WTC11 (cell line): Measurements from ENCODE around the gene NGDN. TPM values are rescaled to one million over a fixed set of nuclear protein-coding genes. Genes with fewer than 3 reads are reported as not detected.

Experiments used
- ATAC-seq: fragments of 200-7000 bp; cut with Tn5 transposase; 2 replicates; pipeline ENCODE4 v1.10.0; 2021; ENCODE audit warnings: mild to moderate bottlenecking, moderate library complexity
- CTCF ChIA-PET: fragments of 300-600 bp; sonication (Branson Sonifier 250); formaldehyde crosslinking; loops from one replicate; lab custom pipeline; 2021; ENCODE audit warnings: antibody characterized with exemption; lab: Charles Lee
- POLR2A ChIA-PET: fragments of 350-600 bp; sonication (Branson Sonifier 250); formaldehyde crosslinking; loops from one replicate; lab custom pipeline; 2021; ENCODE audit warnings: antibody characterized with exemption; lab: Charles Lee
- DNase-seq: peaks from one replicate; pipeline ENCODE4 v3.0.0; 2021; ENCODE audit warnings: low spot score
- H3K27ac Mint-ChIP-seq: 2 replicates; pipeline ENCODE4 v1.8.0; 2021; ENCODE audit warnings: mixed read lengths
- H3K27me3 Mint-ChIP-seq: 2 replicates; pipeline ENCODE4 v1.8.0; 2021; ENCODE audit warnings: low read depth, mild to moderate bottlenecking, moderate library complexity, mixed read lengths
- H3K36me3 Mint-ChIP-seq: 2 replicates; pipeline ENCODE4 v1.8.0; 2021; ENCODE audit warnings: mixed read lengths
- H3K4me1 Mint-ChIP-seq: 2 replicates; pipeline ENCODE4 v1.8.0; 2022; ENCODE audit warnings: mixed read lengths
- H3K4me3 Mint-ChIP-seq: 2 replicates; pipeline ENCODE4 v1.8.0; 2021; ENCODE audit warnings: mild to moderate bottlenecking, moderate library complexity, mixed read lengths
- H3K9me3 Mint-ChIP-seq: 2 replicates; pipeline ENCODE4 v1.8.0; 2021; ENCODE audit warnings: mixed read lengths
- AFF4 ChIP-seq: sonication (generic); formaldehyde crosslinking; IDR thresholded peaks from 2 replicates; pipeline ENCODE4 v1.8.1; 2023; ENCODE audit warnings: mild to moderate bottlenecking, missing genetic modification reagents, borderline replicate concordance
- ATF6 ChIP-seq: sonication (generic); formaldehyde crosslinking; IDR thresholded peaks from 2 replicates; pipeline ENCODE4 v1.8.1; 2023; ENCODE audit warnings: mild to moderate bottlenecking, missing genetic modification reagents
- CDX4 ChIP-seq: fragments of 250-450 bp; sonication (Bioruptor Pico); IDR thresholded peaks from 2 replicates; pipeline ENCODE4 v1.9.0; 2021; ENCODE audit warnings: moderate library complexity, mild to moderate bottlenecking, inconsistent platforms, borderline replicate concordance
- CREM ChIP-seq: sonication (generic); formaldehyde crosslinking; IDR thresholded peaks from 2 replicates; pipeline ENCODE4 v1.8.1; 2022; ENCODE audit warnings: mild to moderate bottlenecking, missing genetic modification reagents, moderate library complexity
- CTCF ChIP-seq: fragments of 200-600 bp; IDR thresholded peaks from 2 replicates; pipeline ENCODE4 v1.8.0; 2022; ENCODE audit warnings: antibody characterized with exemption
- E2F5 ChIP-seq: sonication (generic); formaldehyde crosslinking; IDR thresholded peaks from 2 replicates; pipeline ENCODE4 v1.8.1; 2022; ENCODE audit warnings: mild to moderate bottlenecking, moderate library complexity, missing genetic modification reagents
- FOXK1 ChIP-seq: sonication (generic); formaldehyde crosslinking; IDR thresholded peaks from 2 replicates; pipeline ENCODE4 v1.8.0; 2022; ENCODE audit warnings: mild to moderate bottlenecking, moderate library complexity, missing genetic modification reagents
- JAZF1 ChIP-seq: fragments of 250-450 bp; sonication (Bioruptor Pico); IDR thresholded peaks from 2 replicates; pipeline ENCODE4 v1.9.0; 2021; ENCODE audit warnings: moderate library complexity, mild to moderate bottlenecking, inconsistent platforms
- MLX ChIP-seq: sonication (generic); formaldehyde crosslinking; IDR thresholded peaks from 2 replicates; pipeline ENCODE4 v1.8.1; 2023; ENCODE audit warnings: mild to moderate bottlenecking, missing genetic modification reagents, moderate library complexity
- NFE2L1 ChIP-seq: sonication (generic); formaldehyde crosslinking; IDR thresholded peaks from 2 replicates; pipeline ENCODE4 v1.8.1; 2023; ENCODE audit warnings: missing genetic modification reagents
- RELA ChIP-seq: sonication (generic); formaldehyde crosslinking; IDR thresholded peaks from 2 replicates; pipeline ENCODE4 v1.8.1; 2022; ENCODE audit warnings: missing genetic modification reagents, mild to moderate bottlenecking, borderline replicate concordance
- SMAD3 ChIP-seq: sonication (generic); formaldehyde crosslinking; IDR thresholded peaks from 2 replicates; pipeline ENCODE4 v1.8.0; 2022; ENCODE audit warnings: missing genetic modification reagents, mild to moderate bottlenecking, borderline replicate concordance
- TEAD1 ChIP-seq: sonication (generic); formaldehyde crosslinking; IDR thresholded peaks from 2 replicates; pipeline ENCODE4 v1.8.0; 2022; ENCODE audit warnings: mild to moderate bottlenecking, missing genetic modification reagents
- USF1 ChIP-seq: sonication (generic); formaldehyde crosslinking; IDR thresholded peaks from 2 replicates; pipeline ENCODE4 v1.8.0; 2022; ENCODE audit warnings: mild to moderate bottlenecking, missing genetic modification reagents
- ZNF263 ChIP-seq: sonication (generic); formaldehyde crosslinking; IDR thresholded peaks from 2 replicates; pipeline ENCODE4 v1.8.1; 2022; ENCODE audit warnings: low read depth, mild to moderate bottlenecking, moderate library complexity, missing genetic modification reagents
- ZNF416 ChIP-seq: fragments of 250-450 bp; sonication (Bioruptor Pico); IDR thresholded peaks from 2 replicates; pipeline ENCODE4 v1.9.0; 2021; ENCODE audit warnings: mild to moderate bottlenecking, inconsistent platforms
- total RNA-seq: library from RNA; stranded (reverse); gene quantifications from 3 replicates; pipeline ENCODE4 v1.2.3, GENCODE V29; 2021

NGDN gene
- total RNA-seq, 1 experiment from 2014 or later = 45.5 TPM

GRCh38 chr14:23470947-23471346 is 1.4 kb downstream of the NGDN start (continued):
- TF ChIP-seq JAZF1 (no peak), RELA (no peak), ATF6 (CRISPR knock-in tag) (no peak), FOXK1 (CRISPR knock-in tag) (no peak), E2F5 (no peak), ZNF416 (no peak), SMAD3 (CRISPR knock-in tag) (no peak)

- Mint-ChIP-seq H3K27ac (no peak overlapping the region), H3K27me3 (no peaks in the 10 kb centered on the region), H3K36me3 (peaks cover 39% of the 10 kb centered on the region), H3K4me1 (peaks cover 24% of the 10 kb centered on the region), H3K9me3 (no peaks in the 10 kb centered on the region), H3K4me3 (no peak overlapping the region)
- TF ChIP-seq AFF4 (CRISPR knock-in tag) (no peak), CTCF (peak; percentile 59)
- ChIA-PET CTCF (interaction anchor here (0.5 to 13.9 kb wide), 29 partner anchors 9 to 649 kb away, joined by 3 to 377 read pairs (median 4); partner anchors contain the start of genes AP1G2, NGDN, THTPA and ZFHX2), POLR2A (interaction anchor here (0.7 to 2.6 kb wide), 3 partner anchors 24 to 77 kb away, joined by 3 to 12 read pairs (median 3); no protein-coding TSS in a partner anchor)
- DNase-seq (peak; percentile 49), ATAC-seq (no peak)
Measured at GRCh38 chr14:23478109-23478759, 8.7 kb downstream of the NGDN start.

GRCh38 chr14:23481362-23481970 is 12.0 kb downstream of the NGDN start:
- Mint-ChIP-seq H3K4me1 (peaks cover 56% of the 10 kb centered on the region), H3K27me3 (no peaks in the 10 kb centered on the region), H3K9me3 (no peaks in the 10 kb centered on the region), H3K27ac (0 out of 2 replicates have a peak overlapping the region, but pooled peaks have one; percentile 81), H3K36me3 (peaks cover 17% of the 10 kb centered on the region), H3K4me3 (no peak overlapping the region; the same call in 1 of the 2 replicates)
- POLR2A ChIA-PET = interaction anchor here (1.0 to 6.0 kb wide), 5 partner anchors 42 to 81 kb away, joined by 4 to 73 read pairs (median 7); partner anchors contain the start of gene THTPA
- CTCF ChIA-PET = interaction anchor here (0.6 to 13.9 kb wide), 23 partner anchors 13 to 613 kb away, joined by 3 to 377 read pairs (median 5); partner anchors contain the start of genes AP1G2, PCK2 and THTPA
- DNase-seq (no peak), ATAC-seq (peak; percentile 14; the same call in 1 of the 2 replicates)
- TF ChIP-seq MLX (CRISPR knock-in tag) (no peak), CTCF (no peak), ZNF263 (CRISPR knock-in tag) (no peak), TEAD1 (0 out of 2 replicates have a peak, but pooled peaks have one; percentile 39), NFE2L1 (CRISPR knock-in tag) (no peak), CDX4 (CRISPR knock-in tag) (no peak), CREM (CRISPR knock-in tag) (no peak), USF1 (peak; percentile 45; the same call in 1 of the 2 replicates)
